Psoas muscle (tissue), 8 donors: ENCODE data around the gene SERPINI1. TPM values are rescaled to one million over a fixed set of nuclear protein-coding genes. Genes with fewer than 3 reads are reported as not detected.

Experiments used
- ATAC-seq, 4 donors: fragments of 200-7000 bp; cut with Tn5 transposase; one replicate each; pipeline ENCODE4 v1.9.1; 2020; ENCODE audit warnings: moderate library complexity in 3 of 4, mild to moderate bottlenecking in 2 of 4
- DNase-seq, 2 donors: peaks; one replicate each; pipeline ENCODE4 v3.0.0-alpha.2; 2020
- H3K27ac ChIP-seq: fragments of 200-600 bp; one replicate; pipeline ENCODE4 v1.8.0; 2022
- H3K27me3 ChIP-seq, 3 donors: fragments of 200-600 bp in 1 of 3; one replicate each; pipeline versions ENCODE4 v1.6.1 to v1.8.0; 2013 to 2022; ENCODE audit warnings: low read length in 2 of 3, mild to moderate bottlenecking in 2 of 3, moderate library complexity in 1 of 3; ENCODE audit not compliant: insufficient read depth in 3 of 3
- H3K36me3 ChIP-seq, 2 donors: fragments of 200-600 bp in 1 of 2; one replicate each; pipeline versions ENCODE4 v1.6.1 to v1.8.0; 2013 to 2022; ENCODE audit warnings: low read depth in 1 of 2, mild to moderate bottlenecking in 1 of 2, moderate library complexity in 1 of 2; ENCODE audit not compliant: insufficient read depth in 1 of 2
- H3K4me1 ChIP-seq: fragments of 200-600 bp; one replicate; pipeline ENCODE4 v1.8.0; 2022
- H3K4me3 ChIP-seq: fragments of 200-600 bp; one replicate; pipeline ENCODE4 v1.8.0; 2022; ENCODE audit warnings: mild to moderate bottlenecking
- H3K9me3 ChIP-seq: fragments of 200-600 bp; one replicate; pipeline ENCODE4 v1.8.0; 2022
- WGBS, 3 donors: extraction: QIAGEN DNeasy Blood & Tissue Kit; methylation state at CpG; one replicate each; pipeline versions ENCODE4 v1.1.6 to v1.1.7; 2013; 5-methylcytosine and 5-hydroxymethylcytosine counted together
- intact Hi-C, 2 donors: fragments of 100-400 bp; cut with DNase I; formaldehyde crosslinking; loops; one replicate each; pipeline versions ENCODE4 v1.11.0 to v1.14.2; 2022
- polyA plus RNA-seq, 3 donors: library from polyadenylated mRNA; stranded (reverse); fragments of 200-250 nt; gene quantifications; one replicate each; pipeline ENCODE4 v1.2.3, GENCODE V29; 2013
- total RNA-seq, 4 donors: library from RNA; stranded (reverse); fragmentation: NEBNext Ultra II Directional in 2 of 4; extraction: Animal tissue kit (Norgen Biotek cat#: 25700) in 2 of 4; gene quantifications; one replicate each; pipeline versions ENCODE4 v1.2.1 to v1.2.4, GENCODE V29; 2021 to 2023
- TF ChIP-seq, protein P1 (sequence below): fragments of 200-600 bp; IDR thresholded peaks from one replicate; pipeline ENCODE4 v1.8.0; 2022; ENCODE audit warnings: antibody characterized with exemption
- donor health status: healthy with polysubstance abuse.
- donor health status: DM: no; HTN: no; CAD: no; lungs with moderate emphysema.
- donor health status: Bipolar disorder and iron deficiency.
- donor health status: healthy.
- donor health status: DM: yes; HTN: yes; CAD: no.
- donor health status: DM: no; HTN: no; CAD: no.
- donor health status: DM: no; HTN: no; CAD: no.
- donor health status: DM: yes; HTN: yes; CAD: no.

Gene SERPINI1
- total and polyA plus RNA-seq, 7 donors = 1.8 to 5.0 (median 3.4) TPM

DNA sequence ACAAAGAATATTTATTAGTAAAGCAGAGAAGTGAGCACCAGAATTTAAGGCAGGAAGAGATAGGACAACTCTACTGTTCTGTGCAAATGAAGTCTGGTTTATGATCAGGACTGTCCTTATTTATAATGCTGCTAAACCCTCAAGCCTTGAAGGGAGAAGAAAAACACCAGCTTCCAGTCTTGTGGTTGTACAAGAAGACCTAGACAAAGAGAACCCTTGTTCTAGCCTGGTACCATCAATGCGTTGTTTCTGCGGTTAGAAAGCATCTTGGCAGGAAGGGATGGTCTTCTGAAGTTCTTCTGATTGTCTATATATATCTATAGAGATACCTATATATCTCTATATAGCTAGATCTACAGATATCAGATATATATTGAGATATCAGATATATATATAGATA lies 34.6 kb upstream of the SERPINI1 start:
- intact Hi-C loops = no loop called here
- TF ChIP-seq, protein P1, sequence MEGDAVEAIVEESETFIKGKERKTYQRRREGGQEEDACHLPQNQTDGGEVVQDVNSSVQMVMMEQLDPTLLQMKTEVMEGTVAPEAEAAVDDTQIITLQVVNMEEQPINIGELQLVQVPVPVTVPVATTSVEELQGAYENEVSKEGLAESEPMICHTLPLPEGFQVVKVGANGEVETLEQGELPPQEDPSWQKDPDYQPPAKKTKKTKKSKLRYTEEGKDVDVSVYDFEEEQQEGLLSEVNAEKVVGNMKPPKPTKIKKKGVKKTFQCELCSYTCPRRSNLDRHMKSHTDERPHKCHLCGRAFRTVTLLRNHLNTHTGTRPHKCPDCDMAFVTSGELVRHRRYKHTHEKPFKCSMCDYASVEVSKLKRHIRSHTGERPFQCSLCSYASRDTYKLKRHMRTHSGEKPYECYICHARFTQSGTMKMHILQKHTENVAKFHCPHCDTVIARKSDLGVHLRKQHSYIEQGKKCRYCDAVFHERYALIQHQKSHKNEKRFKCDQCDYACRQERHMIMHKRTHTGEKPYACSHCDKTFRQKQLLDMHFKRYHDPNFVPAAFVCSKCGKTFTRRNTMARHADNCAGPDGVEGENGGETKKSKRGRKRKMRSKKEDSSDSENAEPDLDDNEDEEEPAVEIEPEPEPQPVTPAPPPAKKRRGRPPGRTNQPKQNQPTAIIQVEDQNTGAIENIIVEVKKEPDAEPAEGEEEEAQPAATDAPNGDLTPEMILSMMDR = no peak
- WGBS, 3 donors = 98% methylated on average over 2 of the region's 2 CpGs
- no peak for DNase-seq
- H3K4me1 ChIP-seq = no peaks in the 10 kb centered on the region
- H3K27me3 ChIP-seq = no peaks in the 10 kb centered on the region
- ATAC-seq = no peak
- H3K36me3 ChIP-seq = peaks cover 0 to 42% of the 10 kb centered on the region in 2 donors
- H3K9me3 ChIP-seq = no peaks in the 10 kb centered on the region
- no peak overlapping the region for H3K4me3 ChIP-seq
- no peak overlapping the region for H3K27ac ChIP-seq

GRCh38 chr3:167705840-167706239 lies 29.7 kb upstream of the SERPINI1 start:
- DNase-seq (no peak), ATAC-seq (no peak)
- H3K9me3 ChIP-seq = no peaks in the 10 kb centered on the region
- intact Hi-C loops = no loop called here
- TF ChIP-seq, protein P1 = no peak
- H3K36me3 ChIP-seq = peaks cover 0 to 46% of the 10 kb centered on the region in 2 donors
- no peaks in the 10 kb centered on the region for H3K27me3 ChIP-seq
- WGBS, 3 donors = 88 to 91% (median 89%) methylated on average over 2 of the region's 2 CpGs
- no peaks in the 10 kb centered on the region for H3K4me1 ChIP-seq
- H3K27ac ChIP-seq = no peak overlapping the region
- no peak overlapping the region for H3K4me3 ChIP-seq

DNA sequence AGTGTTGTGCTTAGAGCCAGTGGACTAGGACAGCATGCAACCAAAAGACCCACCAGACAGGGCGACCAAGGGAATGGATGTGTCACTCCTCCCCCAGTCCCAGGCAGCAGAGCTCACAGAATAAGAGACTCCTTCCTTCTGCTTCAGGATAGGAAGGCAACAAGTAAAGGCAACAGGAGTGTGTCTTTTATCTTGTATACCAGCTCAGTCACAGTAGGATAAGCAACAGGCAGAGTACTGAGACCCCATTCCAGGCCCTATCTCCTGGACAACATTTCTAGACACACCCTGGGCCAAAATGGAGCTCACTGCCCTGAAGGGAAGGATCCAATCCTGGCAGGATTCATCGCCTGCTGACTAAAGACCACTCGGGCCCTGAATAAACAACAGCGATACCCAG lies 25.8 kb upstream of the SERPINI1 start:
- ATAC-seq = no peak
- H3K27me3 ChIP-seq = no peaks in the 10 kb centered on the region
- H3K4me1 ChIP-seq = no peaks in the 10 kb centered on the region
- no peak overlapping the region for H3K4me3 ChIP-seq
- peaks cover 0 to 24% of the 10 kb centered on the region in 2 donors for H3K36me3 ChIP-seq
- no peak overlapping the region for H3K27ac ChIP-seq
- TF ChIP-seq, protein P1 = no peak
- H3K9me3 ChIP-seq = no peaks in the 10 kb centered on the region
- 71 to 98% (median 74%) methylated on average over 4 of the region's 4 CpGs for WGBS, 3 donors
- DNase-seq = no peak
- intact Hi-C loops = no loop called here

GRCh38 chr3:167710552-167710951 lies 25.0 kb upstream of the SERPINI1 start:
- Histone ChIP-seq H3K27ac (no peak overlapping the region), H3K27me3 (no peaks in the 10 kb centered on the region), H3K4me3 (no peak overlapping the region), H3K4me1 (no peaks in the 10 kb centered on the region), H3K36me3 (peaks cover 0 to 24% of the 10 kb centered on the region in 2 donors), H3K9me3 (no peaks in the 10 kb centered on the region)
- TF ChIP-seq, protein P1 = no peak
- intact Hi-C loops = no loop called here
- no peak for ATAC-seq
- DNase-seq = no peak

DNA sequence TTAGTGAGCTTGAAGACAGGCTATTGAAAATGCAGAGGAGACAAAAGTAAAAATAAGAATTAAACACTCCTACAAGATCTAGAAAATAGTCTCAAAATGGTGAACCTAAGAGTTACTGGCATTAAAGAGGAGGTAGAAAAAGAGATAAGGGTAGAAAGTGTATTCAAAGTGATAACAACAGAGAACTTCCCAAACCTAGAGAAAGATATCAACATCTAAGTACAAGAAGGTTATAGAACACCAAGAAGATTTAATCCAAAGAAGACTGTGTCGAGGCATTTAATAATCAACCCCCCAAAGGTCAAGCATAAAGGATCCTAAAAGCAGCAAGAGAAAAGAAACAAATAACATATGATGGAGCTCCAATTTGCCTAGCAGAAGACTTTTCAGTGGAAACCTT lies 24.1 kb upstream of the SERPINI1 start:
- intact Hi-C loops = no loop called here
- H3K36me3 ChIP-seq = peaks cover 0 to 20% of the 10 kb centered on the region in 2 donors
- TF ChIP-seq, protein P1 = no peak
- no peaks in the 10 kb centered on the region for H3K9me3 ChIP-seq
- H3K27me3 ChIP-seq = no peaks in the 10 kb centered on the region
- H3K27ac ChIP-seq = no peak overlapping the region
- H3K4me3 ChIP-seq = no peak overlapping the region
- H3K4me1 ChIP-seq = no peaks in the 10 kb centered on the region
- no peak for ATAC-seq
- DNase-seq = no peak
- 96 to 100% (median 100%) methylated on average over 1 of the region's 1 CpG for WGBS, 3 donors
